T47D (cell line): ENCODE measurements around the gene PHETA1.

Experiments used
- DNase-seq, 2 experiments: peaks; one replicate each; pipeline versions ENCODE4 v3.0.0 to v3.0.0-alpha.2; 2011 to 2012; ENCODE audit warnings: low read depth in 1 of 2, low spot score in 1 of 2
- JUND ChIP-seq: IDR thresholded peaks from 2 replicates; pipeline ENCODE4 v1.6.1; 2012; ENCODE audit warnings: low read depth
- in situ Hi-C: cut with HindIII; loops from 2 replicates; pipeline ENCODE4 v1.10.0; 2016; ENCODE audit warnings: low sequenced_read_pairs, low pct_unique_long_range_greater_than_20kb

Gene PHETA1

GRCh38 chr12:111313833-111314259 lies 55.0 kb downstream of the PHETA1 start:
- DNase-seq: peak; percentile 80 to 97
- TF ChIP-seq JUND: no peak
- in situ Hi-C loops: no loop called here

GRCh38 chr12:111312708-111313107 lies 56.2 kb downstream of the PHETA1 start:
- peak in 1 of 2 experiments; percentile 59 for DNase-seq
- TF ChIP-seq JUND: no peak
- in situ Hi-C loops: no loop called here

- no peak for DNase-seq
- in situ Hi-C loops: no loop called here
- TF ChIP-seq JUND: no peak
Observed at GRCh38 chr12:111312016-111312415, 56.9 kb downstream of the PHETA1 start.

GRCh38 chr12:111311011-111311410 lies 57.9 kb downstream of the PHETA1 start:
- TF ChIP-seq JUND: no peak
- in situ Hi-C loops: no loop called here
- DNase-seq: peak in 1 of 2 experiments; percentile 25
